ENCODE results near the gene SLAMF7. TPM values are rescaled to one million over a fixed set of nuclear protein-coding genes. Genes with fewer than 3 reads are reported as not detected.

Gene SLAMF7
- total and polyA plus RNA-seq, 10 of the 15 experiments (the other 5 are each of a cell fraction or from before 2014, with no cell fraction given) = 66.6 to 284 (median 108) TPM

DNA sequence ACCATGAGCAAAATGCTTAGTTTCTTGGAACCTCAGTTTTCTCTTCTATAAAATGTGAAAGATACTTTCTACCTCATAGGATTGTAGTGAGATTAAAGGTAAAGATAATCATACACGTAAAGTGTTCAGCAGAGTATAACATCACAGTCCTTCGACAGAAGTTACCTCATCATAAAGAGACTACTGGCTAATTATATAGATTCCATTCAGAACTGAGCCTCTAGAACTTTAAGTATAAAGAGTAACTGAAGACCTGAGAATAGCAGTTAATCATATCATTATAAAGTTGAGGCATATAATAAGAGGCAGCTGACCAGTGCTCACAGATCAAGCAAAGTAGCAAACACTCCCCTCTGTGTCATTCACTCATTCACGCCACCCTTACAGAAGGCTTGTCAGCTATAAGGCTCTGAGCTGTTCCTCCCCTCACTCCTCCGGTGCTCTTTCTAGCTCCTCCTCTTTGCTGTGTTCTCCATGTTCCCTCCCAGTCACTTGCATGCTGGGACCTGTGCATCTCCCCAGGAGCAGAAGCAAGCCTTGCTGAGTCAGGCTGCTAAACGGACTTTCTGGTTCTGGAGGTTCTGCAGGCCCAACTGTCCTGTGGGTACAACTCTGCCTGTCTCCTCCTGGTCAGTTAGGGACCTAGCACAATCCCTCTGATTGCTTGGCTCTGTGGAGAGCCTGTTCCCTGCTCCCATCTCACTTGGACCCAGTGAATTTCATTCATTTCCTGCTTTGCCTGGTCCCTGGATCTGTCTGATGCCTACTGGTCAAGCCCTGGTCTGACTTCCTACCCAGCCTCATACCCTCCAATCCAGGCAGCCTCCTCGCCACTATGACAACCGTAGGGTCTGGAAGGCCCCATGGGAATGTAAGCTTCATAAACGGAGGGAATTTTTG, 28.6 kb downstream of the SLAMF7 start (continued):
- TF ChIP-seq, protein P1, sequence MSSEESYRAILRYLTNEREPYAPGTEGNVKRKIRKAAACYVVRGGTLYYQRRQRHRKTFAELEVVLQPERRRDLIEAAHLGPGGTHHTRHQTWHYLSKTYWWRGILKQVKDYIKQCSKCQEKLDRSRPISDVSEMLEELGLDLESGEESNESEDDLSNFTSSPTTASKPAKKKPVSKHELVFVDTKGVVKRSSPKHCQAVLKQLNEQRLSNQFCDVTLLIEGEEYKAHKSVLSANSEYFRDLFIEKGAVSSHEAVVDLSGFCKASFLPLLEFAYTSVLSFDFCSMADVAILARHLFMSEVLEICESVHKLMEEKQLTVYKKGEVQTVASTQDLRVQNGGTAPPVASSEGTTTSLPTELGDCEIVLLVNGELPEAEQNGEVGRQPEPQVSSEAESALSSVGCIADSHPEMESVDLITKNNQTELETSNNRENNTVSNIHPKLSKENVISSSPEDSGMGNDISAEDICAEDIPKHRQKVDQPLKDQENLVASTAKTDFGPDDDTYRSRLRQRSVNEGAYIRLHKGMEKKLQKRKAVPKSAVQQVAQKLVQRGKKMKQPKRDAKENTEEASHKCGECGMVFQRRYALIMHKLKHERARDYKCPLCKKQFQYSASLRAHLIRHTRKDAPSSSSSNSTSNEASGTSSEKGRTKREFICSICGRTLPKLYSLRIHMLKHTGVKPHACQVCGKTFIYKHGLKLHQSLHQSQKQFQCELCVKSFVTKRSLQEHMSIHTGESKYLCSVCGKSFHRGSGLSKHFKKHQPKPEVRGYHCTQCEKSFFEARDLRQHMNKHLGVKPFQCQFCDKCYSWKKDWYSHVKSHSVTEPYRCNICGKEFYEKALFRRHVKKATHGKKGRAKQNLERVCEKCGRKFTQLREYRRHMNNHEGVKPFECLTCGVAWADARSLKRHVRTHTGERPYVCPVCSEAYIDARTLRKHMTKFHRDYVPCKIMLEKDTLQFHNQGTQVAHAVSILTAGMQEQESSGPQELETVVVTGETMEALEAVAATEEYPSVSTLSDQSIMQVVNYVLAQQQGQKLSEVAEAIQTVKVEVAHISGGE (CRISPR knock-in tag; IDR thresholded peaks at IDR 0.05) = no peak
- TF ChIP-seq, protein P2, sequence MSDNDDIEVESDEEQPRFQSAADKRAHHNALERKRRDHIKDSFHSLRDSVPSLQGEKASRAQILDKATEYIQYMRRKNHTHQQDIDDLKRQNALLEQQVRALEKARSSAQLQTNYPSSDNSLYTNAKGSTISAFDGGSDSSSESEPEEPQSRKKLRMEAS (IDR thresholded peaks at IDR 0.05; ENCODE audit: low read depth, low read length) = no peak

DNA sequence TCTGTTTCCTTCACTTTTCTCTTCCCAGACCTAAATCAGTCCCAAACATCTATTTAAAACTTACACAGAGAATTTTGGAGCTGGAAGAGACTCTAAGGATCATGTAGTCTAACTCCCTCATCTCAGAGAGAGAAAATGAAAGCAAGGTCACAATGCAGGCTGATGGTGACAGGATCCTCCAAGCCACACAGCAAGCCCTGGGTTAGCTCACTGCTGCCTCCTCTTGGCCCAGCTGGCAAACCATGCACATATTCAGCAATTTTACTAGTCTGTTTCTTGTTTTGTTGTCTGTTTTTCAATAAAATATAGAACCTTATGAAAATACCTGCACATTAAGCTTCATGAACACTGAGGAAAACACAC, 29.2 kb downstream of the SLAMF7 start:
- CTCF ChIA-PET = interaction anchor here (0.7 to 8.1 kb wide), 41 partner anchors 11 to 475 kb away, joined by 3 to 234 read pairs (median 8); partner anchors contain the start of genes CD244, ITLN2, LY9 and SLAMF1
- DNase-seq (ENCODE audit: low read depth, low spot score) = peak; percentile 84
- RAD21 ChIA-PET (ENCODE audit: unreplicated experiment) = interaction anchor here (0.7 to 7.7 kb wide), 38 partner anchors 9 to 366 kb away, joined by 3 to 151 read pairs (median 8); partner anchors contain the start of genes CD244, CD48, ITLN2 and LY9
- intact Hi-C loops (cut with micrococcal nuclease; ENCODE audit: unreplicated experiment) (loop anchor here (1.0 kb wide), 3 partner anchors 24 to 87 kb away; no protein-coding TSS in a partner anchor), in situ Hi-C loops (cut with MboI) (loop anchor here (5.0 kb wide), 2 partner anchors 41 to 86 kb away; no protein-coding TSS in a partner anchor)
- POLR2A ChIA-PET = interaction anchor here (0.5 to 4.4 kb wide), 27 partner anchors 9 to 247 kb away, joined by 3 to 54 read pairs (median 7); partner anchors contain the start of genes CD244, CD48, LY9 and SLAMF7
- H3K4me3 ChIP-seq = peak overlapping the region; percentile 59
- H3K79me2 ChIP-seq (ENCODE audit: control insufficient read depth, insufficient read depth, low read length) = peaks cover 3% of the 10 kb centered on the region
- SMC1A ChIA-PET (ENCODE audit: uncharacterized antibody, unreplicated experiment) = interaction anchor here (0.7 to 15.6 kb wide), 32 partner anchors 8 to 229 kb away, joined by 3 to 447 read pairs (median 7); partner anchors contain the start of genes CD48, ITLN2, LY9 and SLAMF7
- peak overlapping the region; percentile 86 for H2AFZ ChIP-seq (ENCODE audit: control insufficient read depth, low read depth, low read length)
- H3K4me1 ChIP-seq (ENCODE audit: control insufficient read depth, insufficient read depth, low read length) = peaks cover 23% of the 10 kb centered on the region
- H4K20me1 ChIP-seq (ENCODE audit: control insufficient read depth, insufficient read depth) = no peaks in the 10 kb centered on the region
- no peaks in the 10 kb centered on the region for H3K27me3 ChIP-seq (replicated peaks in 1 of 2; ENCODE audit: control insufficient read depth in 2 of 2, insufficient read depth in 2 of 2, low read length in 1 of 2)
- no peaks in the 10 kb centered on the region for H3K36me3 ChIP-seq (ENCODE audit: control insufficient read depth in 2 of 2, insufficient read depth in 2 of 2, low read length in 1 of 2)
- no peaks in the 10 kb centered on the region; the same call in 1 of the 3 replicates for H3K9me3 ChIP-seq (replicated peaks; ENCODE audit: control insufficient read depth, insufficient read depth, low read length)
- FAIRE-seq = peak; percentile 92
- peak; percentile 94 for ATAC-seq
- H3K4me2 ChIP-seq (ENCODE audit: control insufficient read depth, insufficient read depth) = peak overlapping the region; percentile 89
- peak overlapping the region; percentile 89 for H3K27ac ChIP-seq (ENCODE audit: control insufficient read depth, insufficient read depth)
- BruUV-seq (replicated peaks) = no TSS peak
- peak overlapping the region; percentile 88 for H3K9ac ChIP-seq (ENCODE audit: control insufficient read depth, insufficient read depth, low read length)
- no peak for TF ChIP-seq SIN3A (IDR thresholded peaks at IDR 0.05; ENCODE audit: low read depth, low read length)
- TF ChIP-seq, protein P3, sequence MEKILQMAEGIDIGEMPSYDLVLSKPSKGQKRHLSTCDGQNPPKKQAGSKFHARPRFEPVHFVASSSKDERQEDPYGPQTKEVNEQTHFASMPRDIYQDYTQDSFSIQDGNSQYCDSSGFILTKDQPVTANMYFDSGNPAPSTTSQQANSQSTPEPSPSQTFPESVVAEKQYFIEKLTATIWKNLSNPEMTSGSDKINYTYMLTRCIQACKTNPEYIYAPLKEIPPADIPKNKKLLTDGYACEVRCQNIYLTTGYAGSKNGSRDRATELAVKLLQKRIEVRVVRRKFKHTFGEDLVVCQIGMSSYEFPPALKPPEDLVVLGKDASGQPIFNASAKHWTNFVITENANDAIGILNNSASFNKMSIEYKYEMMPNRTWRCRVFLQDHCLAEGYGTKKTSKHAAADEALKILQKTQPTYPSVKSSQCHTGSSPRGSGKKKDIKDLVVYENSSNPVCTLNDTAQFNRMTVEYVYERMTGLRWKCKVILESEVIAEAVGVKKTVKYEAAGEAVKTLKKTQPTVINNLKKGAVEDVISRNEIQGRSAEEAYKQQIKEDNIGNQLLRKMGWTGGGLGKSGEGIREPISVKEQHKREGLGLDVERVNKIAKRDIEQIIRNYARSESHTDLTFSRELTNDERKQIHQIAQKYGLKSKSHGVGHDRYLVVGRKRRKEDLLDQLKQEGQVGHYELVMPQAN (conservative IDR thresholded peaks at IDR 0.05) = peak; percentile 41; the same call in 1 of the 2 replicates
- peak; percentile 46; the same call in 1 of the 2 replicates for TF ChIP-seq HCFC1 (IDR thresholded peaks at IDR 0.05; ENCODE audit: low read length)
- no peak for TF ChIP-seq HDAC6 (IDR thresholded peaks at IDR 0.05; ENCODE audit: unreplicated experiment)
- TF ChIP-seq, protein P4, sequence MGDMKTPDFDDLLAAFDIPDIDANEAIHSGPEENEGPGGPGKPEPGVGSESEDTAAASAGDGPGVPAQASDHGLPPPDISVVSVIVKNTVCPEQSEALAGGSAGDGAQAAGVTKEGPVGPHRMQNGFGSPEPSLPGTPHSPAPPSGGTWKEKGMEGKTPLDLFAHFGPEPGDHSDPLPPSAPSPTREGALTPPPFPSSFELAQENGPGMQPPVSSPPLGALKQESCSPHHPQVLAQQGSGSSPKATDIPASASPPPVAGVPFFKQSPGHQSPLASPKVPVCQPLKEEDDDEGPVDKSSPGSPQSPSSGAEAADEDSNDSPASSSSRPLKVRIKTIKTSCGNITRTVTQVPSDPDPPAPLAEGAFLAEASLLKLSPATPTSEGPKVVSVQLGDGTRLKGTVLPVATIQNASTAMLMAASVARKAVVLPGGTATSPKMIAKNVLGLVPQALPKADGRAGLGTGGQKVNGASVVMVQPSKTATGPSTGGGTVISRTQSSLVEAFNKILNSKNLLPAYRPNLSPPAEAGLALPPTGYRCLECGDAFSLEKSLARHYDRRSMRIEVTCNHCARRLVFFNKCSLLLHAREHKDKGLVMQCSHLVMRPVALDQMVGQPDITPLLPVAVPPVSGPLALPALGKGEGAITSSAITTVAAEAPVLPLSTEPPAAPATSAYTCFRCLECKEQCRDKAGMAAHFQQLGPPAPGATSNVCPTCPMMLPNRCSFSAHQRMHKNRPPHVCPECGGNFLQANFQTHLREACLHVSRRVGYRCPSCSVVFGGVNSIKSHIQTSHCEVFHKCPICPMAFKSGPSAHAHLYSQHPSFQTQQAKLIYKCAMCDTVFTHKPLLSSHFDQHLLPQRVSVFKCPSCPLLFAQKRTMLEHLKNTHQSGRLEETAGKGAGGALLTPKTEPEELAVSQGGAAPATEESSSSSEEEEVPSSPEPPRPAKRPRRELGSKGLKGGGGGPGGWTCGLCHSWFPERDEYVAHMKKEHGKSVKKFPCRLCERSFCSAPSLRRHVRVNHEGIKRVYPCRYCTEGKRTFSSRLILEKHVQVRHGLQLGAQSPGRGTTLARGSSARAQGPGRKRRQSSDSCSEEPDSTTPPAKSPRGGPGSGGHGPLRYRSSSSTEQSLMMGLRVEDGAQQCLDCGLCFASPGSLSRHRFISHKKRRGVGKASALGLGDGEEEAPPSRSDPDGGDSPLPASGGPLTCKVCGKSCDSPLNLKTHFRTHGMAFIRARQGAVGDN (IDR thresholded peaks at IDR 0.05) = peak; percentile 69
- TF ChIP-seq MEF2B (IDR thresholded peaks at IDR 0.05; ENCODE audit: partially characterized antibody, poor library complexity, severe bottlenecking) = peak; percentile 89

Measured in GM12878 (cell line).